ENCODE measurements around the gene TSNAX.

DNA sequence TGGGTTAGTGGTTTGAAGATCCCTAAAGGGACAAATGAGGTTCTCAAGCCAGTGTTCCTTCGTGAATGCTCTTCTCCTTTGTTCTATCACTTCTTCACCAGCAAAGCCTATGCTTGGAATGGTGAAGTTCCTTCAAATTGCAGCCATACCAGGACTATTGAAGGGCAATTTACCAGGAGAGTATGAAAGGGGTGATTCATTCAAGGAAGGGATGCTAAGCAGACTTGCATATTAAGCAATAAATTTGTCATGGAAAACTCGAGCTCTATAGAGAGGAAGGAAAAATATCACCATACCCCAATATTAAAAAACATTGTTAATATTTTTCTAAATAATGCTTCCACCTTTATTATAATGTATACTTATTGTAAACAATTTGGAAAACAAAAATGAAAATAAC, 9.3 kb upstream of the TSNAX start:
- TF ChIP-seq, protein P1, sequence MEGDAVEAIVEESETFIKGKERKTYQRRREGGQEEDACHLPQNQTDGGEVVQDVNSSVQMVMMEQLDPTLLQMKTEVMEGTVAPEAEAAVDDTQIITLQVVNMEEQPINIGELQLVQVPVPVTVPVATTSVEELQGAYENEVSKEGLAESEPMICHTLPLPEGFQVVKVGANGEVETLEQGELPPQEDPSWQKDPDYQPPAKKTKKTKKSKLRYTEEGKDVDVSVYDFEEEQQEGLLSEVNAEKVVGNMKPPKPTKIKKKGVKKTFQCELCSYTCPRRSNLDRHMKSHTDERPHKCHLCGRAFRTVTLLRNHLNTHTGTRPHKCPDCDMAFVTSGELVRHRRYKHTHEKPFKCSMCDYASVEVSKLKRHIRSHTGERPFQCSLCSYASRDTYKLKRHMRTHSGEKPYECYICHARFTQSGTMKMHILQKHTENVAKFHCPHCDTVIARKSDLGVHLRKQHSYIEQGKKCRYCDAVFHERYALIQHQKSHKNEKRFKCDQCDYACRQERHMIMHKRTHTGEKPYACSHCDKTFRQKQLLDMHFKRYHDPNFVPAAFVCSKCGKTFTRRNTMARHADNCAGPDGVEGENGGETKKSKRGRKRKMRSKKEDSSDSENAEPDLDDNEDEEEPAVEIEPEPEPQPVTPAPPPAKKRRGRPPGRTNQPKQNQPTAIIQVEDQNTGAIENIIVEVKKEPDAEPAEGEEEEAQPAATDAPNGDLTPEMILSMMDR (IDR thresholded peaks at IDR 0.05) = no peak
- TF ChIP-seq POLR2A (IDR thresholded peaks at IDR 0.05) = no peak

Data from adrenal gland (tissue), 5 donors.